Ovary (tissue), 3 donors: ENCODE measurements around the gene NEO1.

ENCODE experiments used
- CTCF ChIP-seq, 3 donors: fragments of 450-650 bp in 2 of 3; fragments of 200-600 bp in 1 of 3; IDR thresholded peaks; one replicate each; pipeline versions ENCODE4 v1.5.1 to v1.8.0; 2016 to 2022; ENCODE audit warnings: antibody characterized with exemption in 3 of 3, mild to moderate bottlenecking in 1 of 3
- POLR2A ChIP-seq: fragments of 450-650 bp; IDR thresholded peaks from one replicate; pipeline ENCODE4 v1.6.1; 2017; ENCODE audit warnings: antibody characterized with exemption, mild to moderate bottlenecking, moderate library complexity
- donor health status: DM: no; HTN: no; CAD: no.

GRCh38 chr15:73305331-73306211 lies 253.3 kb downstream of the NEO1 start:
- TF ChIP-seq CTCF (IDR thresholded peaks at IDR 0.05) (no peak), POLR2A (no peak)
